Stimulated activated CD8-positive, alpha-beta memory T cell treated with anti-CD3 and anti-CD28 coated beads, Interleukin-12 subunit alpha, Interleukin-12 subunit beta, amount 100 ng/mL, for 1 hour (primary cell): ENCODE measurements around the gene TNNT3.

Experiments
- DNase-seq: peaks from one replicate; pipeline ENCODE4 v3.0.0-alpha.2; 2020; ENCODE audit warnings: low read depth

TNNT3 gene

GRCh38 chr11:1959786-1960185 is 40.3 kb downstream of the TNNT3 start:
- DNase-seq: no peak

DNA sequence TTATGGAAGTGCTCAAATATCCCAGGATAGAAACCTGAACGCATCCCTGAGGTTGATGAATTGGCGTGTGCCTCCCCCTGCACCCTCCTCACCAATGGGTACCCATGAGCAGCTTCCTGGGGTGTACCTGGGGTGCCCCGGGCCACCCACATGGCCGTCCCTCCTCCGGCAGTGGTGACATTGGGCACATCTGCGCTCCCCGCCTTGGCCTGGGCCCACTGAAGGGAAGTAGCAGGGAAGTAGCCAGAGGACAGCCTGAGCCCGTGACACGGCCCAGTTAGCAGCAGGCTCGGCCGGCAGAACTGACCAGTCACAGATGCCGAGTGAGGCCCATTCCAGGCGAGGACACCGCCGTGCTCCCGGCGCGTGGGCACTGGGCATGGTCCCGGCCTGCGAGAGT is 44.4 kb downstream of the TNNT3 start:
- DNase-seq: no peak

GRCh38 chr11:1964348-1964747 is 44.8 kb downstream of the TNNT3 start:
- no peak for DNase-seq

- no peak for DNase-seq
Measured at GRCh38 chr11:1964955-1965354, 45.5 kb downstream of the TNNT3 start.

- no peak for DNase-seq
Measured at GRCh38 chr11:1966531-1966930, 47.0 kb downstream of the TNNT3 start.

- no peak for DNase-seq
Measured at GRCh38 chr11:1967641-1968225, 48.2 kb downstream of the TNNT3 start.

DNA sequence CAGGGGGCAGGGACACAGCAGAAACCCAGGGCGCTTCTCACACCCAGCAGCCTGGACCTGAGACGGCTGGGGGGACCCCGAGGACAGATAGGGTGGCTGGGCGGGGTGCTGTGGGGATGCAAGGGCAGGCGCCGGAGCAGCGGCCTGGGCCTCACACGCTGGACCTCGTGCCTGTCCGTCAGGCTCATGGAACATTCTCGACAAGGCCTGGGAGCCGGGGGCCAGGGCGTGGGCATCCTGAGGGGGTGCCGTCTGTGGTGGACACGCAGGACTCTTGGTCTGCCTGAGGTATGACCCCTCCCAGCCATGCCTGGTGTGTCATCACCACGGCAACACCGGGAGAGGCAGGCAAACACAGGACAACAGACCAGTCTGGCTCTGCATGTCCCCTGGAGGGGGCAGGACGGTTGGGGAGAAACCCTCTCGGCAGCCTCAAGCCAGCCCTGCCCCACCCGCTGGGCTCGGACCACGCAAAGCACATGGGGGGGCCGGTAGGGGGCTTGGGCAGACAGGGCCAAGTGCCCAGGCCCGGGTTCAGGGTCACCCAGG is 49.0 kb downstream of the TNNT3 start:
- DNase-seq: no peak

DNA sequence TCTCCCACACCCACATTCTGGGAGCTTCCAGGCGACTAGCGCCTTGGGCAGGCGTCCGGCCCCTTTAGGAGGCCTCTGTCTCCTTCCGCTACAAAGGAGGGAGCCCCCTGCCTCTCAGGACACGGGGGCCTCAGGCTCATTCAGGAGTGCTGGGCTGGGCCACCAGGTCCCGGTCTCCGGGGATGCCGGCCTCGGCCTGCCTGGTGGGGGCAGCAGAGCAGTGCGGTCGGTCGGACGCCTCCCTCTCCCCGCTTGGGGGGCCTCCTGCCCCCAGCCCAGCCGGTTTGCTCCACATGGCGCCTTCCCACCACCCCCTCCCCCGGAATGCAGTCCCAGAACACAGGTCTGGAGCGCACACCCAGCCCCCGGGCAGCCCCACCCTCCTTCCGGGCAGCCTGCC is 49.5 kb downstream of the TNNT3 start:
- DNase-seq: no peak

- no peak for DNase-seq
Measured at GRCh38 chr11:1969776-1970175, 50.3 kb downstream of the TNNT3 start.

DNA sequence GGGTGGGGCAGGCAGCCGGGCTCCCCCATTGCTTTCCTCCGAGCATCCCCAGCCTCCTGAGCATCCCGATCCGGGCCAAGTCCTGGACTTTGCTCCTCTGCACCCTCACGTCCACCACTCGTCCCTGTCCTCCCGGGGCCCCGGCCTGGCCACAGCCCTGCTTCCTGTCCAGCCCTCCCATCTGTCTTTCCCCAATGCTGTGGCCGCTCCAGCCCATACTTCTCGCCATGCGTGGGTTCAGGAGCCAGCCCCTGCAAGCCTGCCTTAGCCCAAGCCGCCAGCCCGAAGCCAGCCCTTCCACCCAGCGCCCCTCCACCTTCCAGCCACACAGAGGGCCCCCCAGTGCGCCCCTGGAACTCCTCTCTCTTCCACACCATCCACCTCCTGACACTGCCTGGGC is 51.5 kb downstream of the TNNT3 start:
- no peak for DNase-seq

- DNase-seq: no peak
Measured at GRCh38 chr11:1975185-1975584, 55.7 kb downstream of the TNNT3 start.

DNA sequence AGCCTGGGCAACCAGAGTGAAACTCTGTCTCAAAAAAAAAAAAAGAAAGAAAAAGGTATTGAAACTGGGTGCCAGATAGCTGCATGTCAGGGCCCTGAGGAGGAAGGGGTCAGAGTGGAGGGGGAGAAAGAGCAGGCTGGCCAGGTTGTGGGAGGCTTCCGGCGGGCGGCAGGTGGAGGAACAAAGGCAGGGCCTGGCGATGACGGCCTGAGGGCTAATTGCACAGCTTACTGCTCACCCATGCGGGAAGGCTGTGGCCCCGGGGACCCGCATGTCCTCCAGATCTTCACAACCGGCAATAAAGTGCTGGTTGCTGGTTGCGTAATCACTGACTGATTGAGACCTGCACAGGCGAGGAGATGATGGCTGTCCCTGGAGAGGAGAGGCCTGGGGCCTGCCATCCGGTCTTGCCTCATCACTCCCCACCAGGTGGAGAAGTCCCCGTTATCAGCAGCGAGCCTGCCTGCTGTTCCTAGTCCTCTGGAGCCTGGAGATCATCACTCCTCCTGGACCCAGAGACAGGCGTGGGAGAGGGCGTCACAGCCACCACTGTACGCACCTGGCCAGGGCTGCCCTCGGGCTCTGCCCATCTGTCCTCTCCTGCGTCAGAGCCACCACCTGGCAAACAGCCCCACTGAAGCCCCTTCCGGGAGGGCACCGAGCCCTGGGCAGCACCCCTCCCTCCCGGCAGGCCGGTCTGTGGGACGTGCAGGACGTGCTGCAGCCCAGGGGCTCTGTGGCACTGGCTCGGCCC is 59.4 kb downstream of the TNNT3 start:
- no peak for DNase-seq

DNA sequence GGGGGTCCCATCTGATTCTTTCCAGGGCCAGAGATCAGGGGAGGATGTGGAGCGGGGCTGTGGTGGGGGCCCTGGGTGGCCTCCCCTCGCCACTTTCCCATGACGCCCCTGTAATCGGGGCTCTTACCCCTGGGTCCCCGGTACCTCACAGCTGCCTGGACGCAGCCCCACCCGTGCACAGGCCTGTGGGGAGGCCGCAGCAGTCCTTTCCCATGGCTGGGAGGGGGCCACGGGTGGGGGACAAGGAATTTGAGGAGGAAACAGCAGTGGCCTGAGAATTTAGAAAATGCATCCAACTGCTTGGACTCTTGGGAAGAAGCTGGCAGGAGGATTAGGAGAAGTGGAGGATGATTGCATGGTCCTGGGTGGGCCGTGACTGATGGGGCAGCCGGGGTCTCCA is 60.1 kb downstream of the TNNT3 start:
- no peak for DNase-seq

DNA sequence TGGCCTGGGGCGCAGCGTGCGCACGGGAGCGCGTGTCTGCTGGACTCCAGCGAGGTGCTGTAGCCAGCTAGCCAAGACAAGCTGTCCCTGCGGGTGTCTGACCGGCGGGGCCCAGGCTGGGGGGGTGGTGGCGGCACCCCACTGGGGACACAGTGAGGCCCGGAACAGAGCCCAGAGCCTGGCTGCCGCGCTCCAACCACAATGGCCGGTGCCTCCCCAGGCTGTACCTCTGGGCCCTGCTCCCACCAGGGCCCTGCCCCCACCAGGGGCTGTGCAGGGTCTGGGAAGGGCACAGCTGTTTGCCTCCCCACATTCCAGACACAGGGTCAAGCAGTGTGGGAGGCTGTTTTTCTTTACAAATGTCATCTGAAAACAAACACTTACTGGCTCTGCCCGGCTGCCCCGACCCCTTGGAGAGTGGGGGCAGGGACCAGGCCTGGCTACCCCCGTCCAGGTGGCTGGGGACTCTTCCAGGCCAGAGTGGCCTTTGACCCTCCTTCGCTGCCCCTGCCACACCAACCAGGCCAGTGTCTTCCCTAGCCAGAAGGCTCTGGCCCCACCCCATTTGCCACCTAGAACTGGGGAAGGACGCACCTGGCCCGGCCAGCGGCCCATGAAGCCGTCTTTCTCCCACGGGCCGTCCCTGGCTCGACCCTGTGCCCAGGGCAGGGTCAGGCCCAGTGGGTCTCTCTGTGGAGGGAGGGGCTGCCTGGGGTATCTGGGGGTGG is 63.5 kb downstream of the TNNT3 start:
- DNase-seq: no peak

GRCh38 chr11:1983601-1983961 is 64.1 kb downstream of the TNNT3 start:
- no peak for DNase-seq

DNA sequence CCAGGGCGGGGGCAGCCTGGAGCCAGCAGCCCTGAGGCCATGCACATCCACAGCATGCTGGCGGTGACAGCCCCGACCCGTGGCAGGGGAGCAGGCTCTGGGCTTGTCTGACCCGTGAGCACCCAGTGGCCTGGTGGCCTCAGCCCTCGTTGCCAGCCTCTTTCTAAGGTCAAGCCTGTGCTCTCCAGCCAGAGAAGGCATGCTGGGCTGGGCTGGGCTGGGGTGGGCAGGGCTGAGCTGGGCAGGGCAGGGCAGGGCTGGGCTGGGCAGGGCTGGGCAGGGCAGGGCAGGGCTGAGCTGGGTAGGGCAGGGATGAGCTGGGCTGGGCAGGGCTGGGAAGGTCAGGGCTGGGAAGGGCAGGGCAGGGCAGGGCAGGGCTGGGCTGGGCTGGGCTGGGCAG is 67.5 kb downstream of the TNNT3 start:
- no peak for DNase-seq

GRCh38 chr11:1988174-1988573 is 68.7 kb downstream of the TNNT3 start:
- DNase-seq: no peak
